HepG2 (cell line): Measurements from ENCODE around the gene CEBPZOS.
A peak's percentile ranks its signal among the peaks of the same experiment; 100 is the strongest.

Experiments
- PPARG ChIP-seq: conservative IDR thresholded peaks from 2 replicates; pipeline ENCODE4 v1.6.1; 2016; ENCODE audit warnings: missing biosample characterization, missing genetic modification reagents
- SCMH1 ChIP-seq: sonication (generic); formaldehyde crosslinking; IDR thresholded peaks from 2 replicates; pipeline ENCODE4 v1.9.0; 2021; ENCODE audit warnings: missing genetic modification reagents, mild to moderate bottlenecking, borderline replicate concordance
- SP1 ChIP-seq, 2 experiments: fragments of 450-650 bp in 1 of 2; sonication (generic) in 1 of 2; formaldehyde crosslinking in 1 of 2; IDR thresholded peaks; 2 replicates each; pipeline versions ENCODE4 v1.4.0 to v1.6.1; 2016 to 2020; ENCODE audit warnings: missing genetic modification reagents in 1 of 2
- ZFP41 ChIP-seq: sonication (generic); formaldehyde crosslinking; IDR thresholded peaks from 2 replicates; pipeline ENCODE4 v1.4.0; 2020; ENCODE audit warnings: mild to moderate bottlenecking, missing genetic modification reagents, borderline replicate concordance
- ZNF567 ChIP-seq: sonication (generic); formaldehyde crosslinking; IDR thresholded peaks from 2 replicates; pipeline ENCODE4 v1.8.1; 2023; ENCODE audit warnings: mild to moderate bottlenecking, missing genetic modification reagents, borderline replicate concordance
- TF ChIP-seq, protein P1 (sequence below): IDR thresholded peaks from 2 replicates; pipeline ENCODE4 v1.6.1; 2012; ENCODE audit warnings: inconsistent platforms
- TF ChIP-seq, protein P2 (sequence below): sonication (generic); formaldehyde crosslinking; IDR thresholded peaks from 2 replicates; pipeline ENCODE4 v1.5.0; 2020; ENCODE audit warnings: mild to moderate bottlenecking, missing genetic modification reagents, moderate library complexity
- TF ChIP-seq, protein P3 (sequence below): sonication (generic); formaldehyde crosslinking; IDR thresholded peaks from 2 replicates; pipeline ENCODE4 v1.4.0; 2020; ENCODE audit warnings: missing genetic modification reagents

DNA sequence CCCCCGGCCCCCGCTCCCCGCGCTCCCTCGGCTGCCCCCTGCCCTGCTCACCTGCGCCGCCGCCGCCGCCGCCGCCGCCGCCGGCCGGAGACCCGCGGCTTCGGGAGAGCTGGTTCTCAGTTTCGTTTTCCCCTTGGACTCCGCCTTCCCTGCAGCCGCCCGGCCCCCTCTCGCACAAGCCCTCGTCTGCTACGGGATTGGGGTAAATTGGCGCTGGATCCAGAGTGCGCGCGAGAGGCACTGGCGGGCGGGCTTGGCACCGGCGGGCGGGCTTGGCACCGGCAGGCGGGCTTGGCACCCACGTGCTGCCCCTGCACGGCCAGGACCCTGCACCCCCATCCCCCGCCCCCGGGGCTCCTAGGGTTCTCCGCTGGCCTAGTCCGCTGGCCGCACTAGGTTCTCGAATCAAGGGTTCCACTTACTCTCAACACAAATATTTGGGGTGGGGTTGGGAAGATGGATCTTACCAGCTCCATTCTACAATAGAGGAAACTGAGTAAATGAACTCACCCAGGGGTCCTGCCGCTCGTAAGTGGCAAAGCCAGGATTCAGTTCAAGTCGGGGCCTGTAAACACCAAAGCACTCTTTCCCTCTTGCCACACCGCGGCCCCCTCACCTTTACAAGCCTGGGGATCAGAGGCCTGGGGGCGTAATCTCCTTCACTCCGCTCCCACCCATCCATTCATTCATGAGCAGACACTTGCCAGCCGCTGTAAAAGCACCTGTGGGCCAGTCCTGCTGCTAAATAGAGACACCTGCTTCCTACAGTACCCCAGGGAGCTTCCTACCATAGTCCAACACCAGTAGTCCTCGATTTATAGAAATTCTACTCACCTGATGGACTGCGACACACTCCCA, 39.2 kb upstream of the CEBPZOS start, which contains the start of gene EIF2AK2:
- no peak for TF ChIP-seq SCMH1 (CRISPR knock-in tag)
- TF ChIP-seq, protein P1, sequence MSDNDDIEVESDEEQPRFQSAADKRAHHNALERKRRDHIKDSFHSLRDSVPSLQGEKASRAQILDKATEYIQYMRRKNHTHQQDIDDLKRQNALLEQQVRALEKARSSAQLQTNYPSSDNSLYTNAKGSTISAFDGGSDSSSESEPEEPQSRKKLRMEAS: peak; percentile 94
- TF ChIP-seq, protein P2, sequence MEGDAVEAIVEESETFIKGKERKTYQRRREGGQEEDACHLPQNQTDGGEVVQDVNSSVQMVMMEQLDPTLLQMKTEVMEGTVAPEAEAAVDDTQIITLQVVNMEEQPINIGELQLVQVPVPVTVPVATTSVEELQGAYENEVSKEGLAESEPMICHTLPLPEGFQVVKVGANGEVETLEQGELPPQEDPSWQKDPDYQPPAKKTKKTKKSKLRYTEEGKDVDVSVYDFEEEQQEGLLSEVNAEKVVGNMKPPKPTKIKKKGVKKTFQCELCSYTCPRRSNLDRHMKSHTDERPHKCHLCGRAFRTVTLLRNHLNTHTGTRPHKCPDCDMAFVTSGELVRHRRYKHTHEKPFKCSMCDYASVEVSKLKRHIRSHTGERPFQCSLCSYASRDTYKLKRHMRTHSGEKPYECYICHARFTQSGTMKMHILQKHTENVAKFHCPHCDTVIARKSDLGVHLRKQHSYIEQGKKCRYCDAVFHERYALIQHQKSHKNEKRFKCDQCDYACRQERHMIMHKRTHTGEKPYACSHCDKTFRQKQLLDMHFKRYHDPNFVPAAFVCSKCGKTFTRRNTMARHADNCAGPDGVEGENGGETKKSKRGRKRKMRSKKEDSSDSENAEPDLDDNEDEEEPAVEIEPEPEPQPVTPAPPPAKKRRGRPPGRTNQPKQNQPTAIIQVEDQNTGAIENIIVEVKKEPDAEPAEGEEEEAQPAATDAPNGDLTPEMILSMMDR (CRISPR knock-in tag): peak; percentile 5; the same call in 1 of the 2 replicates
- TF ChIP-seq, protein P3, sequence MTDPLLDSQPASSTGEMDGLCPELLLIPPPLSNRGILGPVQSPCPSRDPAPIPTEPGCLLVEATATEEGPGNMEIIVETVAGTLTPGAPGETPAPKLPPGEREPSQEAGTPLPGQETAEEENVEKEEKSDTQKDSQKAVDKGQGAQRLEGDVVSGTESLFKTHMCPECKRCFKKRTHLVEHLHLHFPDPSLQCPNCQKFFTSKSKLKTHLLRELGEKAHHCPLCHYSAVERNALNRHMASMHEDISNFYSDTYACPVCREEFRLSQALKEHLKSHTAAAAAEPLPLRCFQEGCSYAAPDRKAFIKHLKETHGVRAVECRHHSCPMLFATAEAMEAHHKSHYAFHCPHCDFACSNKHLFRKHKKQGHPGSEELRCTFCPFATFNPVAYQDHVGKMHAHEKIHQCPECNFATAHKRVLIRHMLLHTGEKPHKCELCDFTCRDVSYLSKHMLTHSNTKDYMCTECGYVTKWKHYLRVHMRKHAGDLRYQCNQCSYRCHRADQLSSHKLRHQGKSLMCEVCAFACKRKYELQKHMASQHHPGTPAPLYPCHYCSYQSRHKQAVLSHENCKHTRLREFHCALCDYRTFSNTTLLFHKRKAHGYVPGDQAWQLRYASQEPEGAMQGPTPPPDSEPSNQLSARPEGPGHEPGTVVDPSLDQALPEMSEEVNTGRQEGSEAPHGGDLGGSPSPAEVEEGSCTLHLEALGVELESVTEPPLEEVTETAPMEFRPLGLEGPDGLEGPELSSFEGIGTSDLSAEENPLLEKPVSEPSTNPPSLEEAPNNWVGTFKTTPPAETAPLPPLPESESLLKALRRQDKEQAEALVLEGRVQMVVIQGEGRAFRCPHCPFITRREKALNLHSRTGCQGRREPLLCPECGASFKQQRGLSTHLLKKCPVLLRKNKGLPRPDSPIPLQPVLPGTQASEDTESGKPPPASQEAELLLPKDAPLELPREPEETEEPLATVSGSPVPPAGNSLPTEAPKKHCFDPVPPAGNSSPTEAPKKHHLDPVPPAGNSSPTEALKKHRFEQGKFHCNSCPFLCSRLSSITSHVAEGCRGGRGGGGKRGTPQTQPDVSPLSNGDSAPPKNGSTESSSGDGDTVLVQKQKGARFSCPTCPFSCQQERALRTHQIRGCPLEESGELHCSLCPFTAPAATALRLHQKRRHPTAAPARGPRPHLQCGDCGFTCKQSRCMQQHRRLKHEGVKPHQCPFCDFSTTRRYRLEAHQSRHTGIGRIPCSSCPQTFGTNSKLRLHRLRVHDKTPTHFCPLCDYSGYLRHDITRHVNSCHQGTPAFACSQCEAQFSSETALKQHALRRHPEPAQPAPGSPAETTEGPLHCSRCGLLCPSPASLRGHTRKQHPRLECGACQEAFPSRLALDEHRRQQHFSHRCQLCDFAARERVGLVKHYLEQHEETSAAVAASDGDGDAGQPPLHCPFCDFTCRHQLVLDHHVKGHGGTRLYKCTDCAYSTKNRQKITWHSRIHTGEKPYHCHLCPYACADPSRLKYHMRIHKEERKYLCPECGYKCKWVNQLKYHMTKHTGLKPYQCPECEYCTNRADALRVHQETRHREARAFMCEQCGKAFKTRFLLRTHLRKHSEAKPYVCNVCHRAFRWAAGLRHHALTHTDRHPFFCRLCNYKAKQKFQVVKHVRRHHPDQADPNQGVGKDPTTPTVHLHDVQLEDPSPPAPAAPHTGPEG (CRISPR knock-in tag): no peak; the same call in 1 of the 2 replicates
- TF ChIP-seq ZFP41 (CRISPR knock-in tag): no peak
- TF ChIP-seq PPARG (CRISPR knock-in tag): no peak
- TF ChIP-seq SP1 (IDR thresholded peaks at IDR 0.05): no peak
- TF ChIP-seq SP1 (CRISPR knock-in tag; IDR thresholded peaks at IDR 0.05): peak; percentile 62; the same call in 1 of the 2 replicates
- TF ChIP-seq ZNF567: no peak; the same call in 1 of the 2 replicates
